ENCODE results near the gene MLF2. TPM values are rescaled to one million over a fixed set of nuclear protein-coding genes. Genes with fewer than 3 reads are reported as not detected.

MLF2 gene
- 107 and 161 TPM in 2 replicates for total RNA-seq

GRCh38 chr12:6752921-6753771 lies at the start of gene MLF2:
MLF2 (minus strand) TSS chr12:6753141; CDS start chr12:6752334, 807 bp downstream.
- peak; percentile 99 for DNase-seq

GRCh38 chr12:6799147-6799546 lies 46.2 kb upstream of the MLF2 start:
- DNase-seq = no peak

GRCh38 chr12:6796576-6796975 lies 43.6 kb upstream of the MLF2 start:
- no peak for DNase-seq

GRCh38 chr12:6795088-6795487 lies 42.1 kb upstream of the MLF2 start:
- DNase-seq = no peak

GRCh38 chr12:6792522-6793201 lies 39.7 kb upstream of the MLF2 start:
- no peak for DNase-seq

- no peak for DNase-seq
Measured at GRCh38 chr12:6791931-6792520, 39.1 kb upstream of the MLF2 start.

GRCh38 chr12:6790496-6791150 lies 37.7 kb upstream of the MLF2 start:
- no peak for DNase-seq

GRCh38 chr12:6788972-6789924 lies 36.3 kb upstream of the MLF2 start, which contains the start of gene CD4:
CD4 (plus strand) TSS chr12:6789528; CDS start chr12:6800139, 10,611 bp downstream.
- DNase-seq = no peak

- no peak for DNase-seq
Measured at GRCh38 chr12:6787309-6787708, 34.4 kb upstream of the MLF2 start.

GRCh38 chr12:6786416-6787094 lies 33.6 kb upstream of the MLF2 start:
- no peak for DNase-seq

GRCh38 chr12:6784761-6785160 lies 31.8 kb upstream of the MLF2 start:
- DNase-seq = no peak

GRCh38 chr12:6784296-6784695 lies 31.4 kb upstream of the MLF2 start:
- DNase-seq = no peak

- DNase-seq = no peak
Measured at GRCh38 chr12:6783828-6784227, 30.9 kb upstream of the MLF2 start.

GRCh38 chr12:6782850-6783566 lies 30.1 kb upstream of the MLF2 start:
- DNase-seq = no peak

- no peak for DNase-seq
Measured at GRCh38 chr12:6782119-6782518, 29.2 kb upstream of the MLF2 start.

GRCh38 chr12:6780573-6780972 lies 27.6 kb upstream of the MLF2 start:
- no peak for DNase-seq

- DNase-seq = no peak
Measured at GRCh38 chr12:6779708-6780432, 26.9 kb upstream of the MLF2 start.

GRCh38 chr12:6778574-6779550 lies 25.9 kb upstream of the MLF2 start:
- DNase-seq = peak; percentile 97

GRCh38 chr12:6778217-6778573 lies 25.3 kb upstream of the MLF2 start:
- DNase-seq = peak; percentile 21

Measured in dermis blood vessel endothelial cell (primary cell).